AG08395 (cell line): Measurements from ENCODE around the gene TUBGCP6.

Source experiments
- DNase-seq: peaks from one replicate; pipeline ENCODE4 v3.0.0; 2012; ENCODE audit warnings: mixed read lengths, low spot score

Gene TUBGCP6

DNA sequence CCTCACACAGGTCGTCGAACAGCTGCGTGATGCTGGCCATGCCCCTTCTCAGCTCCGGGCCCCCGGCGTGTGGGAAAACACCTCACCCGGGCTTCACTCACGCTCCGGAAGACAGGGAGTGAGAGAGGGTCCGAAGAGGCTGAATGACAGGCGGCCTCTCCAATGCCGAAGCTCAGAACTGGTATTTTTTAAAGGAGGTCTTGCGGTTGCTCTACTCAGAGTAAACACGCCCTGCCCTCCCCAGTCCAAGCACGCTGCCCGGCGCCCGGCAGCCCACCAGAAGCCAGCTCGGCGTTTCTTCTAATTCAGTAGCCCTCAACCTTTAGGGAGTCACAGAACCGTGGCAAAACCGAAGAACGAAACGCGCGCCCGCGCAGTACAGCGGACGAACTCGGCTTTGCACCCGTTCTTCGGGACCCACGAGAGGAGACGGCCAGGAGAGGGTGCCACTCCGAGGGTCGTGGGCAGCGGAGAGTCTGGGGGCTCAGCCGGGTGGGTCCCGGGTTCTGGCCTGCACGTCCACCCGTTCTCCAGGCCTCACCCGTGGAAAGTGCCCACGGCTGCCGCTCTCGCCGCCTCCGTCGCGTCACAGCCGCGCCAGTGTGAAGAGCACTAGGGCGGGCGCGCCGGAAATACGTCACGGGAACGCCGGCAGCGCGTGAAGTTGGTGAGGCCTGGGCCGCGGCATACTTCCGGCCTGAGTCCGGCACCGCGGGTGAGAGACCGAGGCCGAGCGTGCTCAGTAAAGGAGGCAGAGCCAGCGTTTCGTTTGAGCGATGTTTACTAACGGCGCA is at the start of gene TUBGCP6:
TSS of gene TUBGCP6 (minus strand) at position 604 of the 794 bp plus-strand sequence. CDS start at position 40, 564 bp downstream.
- peak; percentile 93 for DNase-seq

- DNase-seq: no peak
These were observed 49.5 kb upstream of the TUBGCP6 start for GRCh38 chr22:50294319-50294656.

DNA sequence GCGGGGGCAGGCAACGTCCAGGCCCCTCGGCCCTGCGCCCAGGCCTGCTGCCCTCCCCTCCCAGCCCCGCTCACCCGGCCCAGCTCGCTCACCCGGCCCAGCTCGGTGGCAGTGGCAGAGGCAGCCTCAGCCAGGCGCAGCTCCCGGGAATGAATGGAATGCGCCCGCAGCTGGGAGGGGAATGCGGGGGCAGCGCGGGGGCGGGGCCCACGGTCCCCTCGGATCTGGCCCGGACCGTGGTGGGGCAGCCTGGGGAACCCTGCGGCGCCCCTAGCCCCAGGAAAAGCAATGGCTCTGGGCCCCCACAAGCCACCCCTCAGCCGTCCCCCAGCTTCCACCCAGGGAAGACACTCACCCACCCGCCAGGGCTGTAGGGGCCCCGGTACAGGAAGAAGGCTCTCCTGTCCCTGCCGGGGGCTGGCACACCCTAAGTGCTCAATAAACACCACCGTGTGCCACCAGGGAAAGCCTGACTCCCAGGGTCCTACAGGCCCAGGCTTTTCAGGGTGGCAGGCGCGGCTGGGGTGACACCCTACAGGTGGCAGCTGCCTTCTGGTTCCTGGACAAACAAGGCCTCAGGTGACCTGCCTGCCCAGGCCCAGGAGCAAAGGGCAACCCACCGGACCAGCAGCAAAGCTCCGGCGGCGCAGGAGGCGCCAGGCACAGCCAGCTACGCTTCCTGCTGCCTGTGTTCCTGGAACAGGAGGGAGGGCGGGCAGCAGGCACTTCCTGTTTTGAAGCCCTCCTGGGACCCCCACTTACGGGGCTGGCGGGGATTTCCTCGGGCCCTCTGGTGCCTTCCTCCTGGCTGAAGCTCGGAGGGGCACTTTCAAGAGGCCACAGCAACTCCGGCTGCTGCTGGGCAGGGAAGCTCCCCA is 48.9 kb upstream of the TUBGCP6 start:
- DNase-seq: peak; percentile 89

- no peak for DNase-seq
These were observed 48.0 kb upstream of the TUBGCP6 start for GRCh38 chr22:50292643-50293440.

GRCh38 chr22:50289942-50290630 is 45.3 kb upstream of the TUBGCP6 start:
- no peak for DNase-seq

DNA sequence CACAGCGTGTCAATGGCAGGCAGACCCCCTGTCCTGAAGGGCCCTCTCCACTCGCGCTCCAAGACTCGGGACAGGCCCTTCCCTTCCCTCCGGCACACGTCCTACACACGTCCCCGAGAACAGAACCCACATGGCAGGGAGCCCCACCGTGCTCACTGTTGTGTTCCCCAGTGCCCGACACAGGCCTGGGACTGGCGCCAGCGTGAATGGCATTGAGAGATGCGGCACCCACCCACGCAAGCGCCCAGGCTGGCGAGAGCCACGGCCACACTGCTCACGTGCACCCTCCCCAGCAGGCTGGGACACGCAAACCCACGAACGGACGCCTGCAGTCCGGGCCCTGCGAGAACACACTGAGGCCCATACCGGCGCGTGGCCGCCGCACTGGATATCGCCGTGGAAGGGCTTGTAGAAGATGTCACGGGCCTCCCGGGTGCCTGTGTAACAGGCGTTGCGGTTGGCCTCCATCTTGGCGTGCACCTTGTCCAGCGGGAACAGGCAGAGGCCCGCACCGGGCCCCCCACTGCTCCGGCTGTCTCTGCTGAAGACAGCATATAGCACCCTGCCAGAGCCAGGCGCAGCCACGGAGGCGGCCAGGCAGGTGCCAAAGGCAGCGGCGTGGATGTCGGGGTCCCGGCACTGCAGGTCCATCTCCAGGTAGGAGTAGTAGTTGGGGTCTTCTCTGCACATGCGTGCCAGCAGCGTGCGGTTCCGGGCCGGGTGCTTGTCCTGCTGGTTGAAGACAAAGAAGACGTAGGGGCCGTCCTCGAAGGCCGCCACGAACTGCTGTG is 44.5 kb upstream of the TUBGCP6 start:
- DNase-seq: no peak

DNA sequence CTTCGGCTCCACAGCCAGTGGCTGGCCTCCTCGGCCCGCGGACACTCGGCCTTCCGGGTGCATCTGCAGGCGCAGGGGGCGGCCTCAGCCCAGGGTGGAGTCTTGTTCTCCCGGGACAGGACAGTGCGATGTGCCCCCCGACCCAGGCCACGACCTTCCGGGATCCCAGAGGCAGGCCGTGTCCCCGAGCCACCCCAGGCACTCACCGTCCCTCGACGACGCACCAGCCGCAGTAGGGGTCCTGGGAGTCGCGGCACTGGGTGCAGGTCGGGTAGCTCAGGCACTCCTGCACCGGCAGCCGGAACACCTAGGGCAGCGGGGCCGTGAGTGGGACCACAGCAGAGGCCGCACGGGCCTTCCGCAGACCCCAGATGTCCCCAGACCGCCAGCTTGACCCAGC is 42.9 kb upstream of the TUBGCP6 start:
- DNase-seq: no peak

DNA sequence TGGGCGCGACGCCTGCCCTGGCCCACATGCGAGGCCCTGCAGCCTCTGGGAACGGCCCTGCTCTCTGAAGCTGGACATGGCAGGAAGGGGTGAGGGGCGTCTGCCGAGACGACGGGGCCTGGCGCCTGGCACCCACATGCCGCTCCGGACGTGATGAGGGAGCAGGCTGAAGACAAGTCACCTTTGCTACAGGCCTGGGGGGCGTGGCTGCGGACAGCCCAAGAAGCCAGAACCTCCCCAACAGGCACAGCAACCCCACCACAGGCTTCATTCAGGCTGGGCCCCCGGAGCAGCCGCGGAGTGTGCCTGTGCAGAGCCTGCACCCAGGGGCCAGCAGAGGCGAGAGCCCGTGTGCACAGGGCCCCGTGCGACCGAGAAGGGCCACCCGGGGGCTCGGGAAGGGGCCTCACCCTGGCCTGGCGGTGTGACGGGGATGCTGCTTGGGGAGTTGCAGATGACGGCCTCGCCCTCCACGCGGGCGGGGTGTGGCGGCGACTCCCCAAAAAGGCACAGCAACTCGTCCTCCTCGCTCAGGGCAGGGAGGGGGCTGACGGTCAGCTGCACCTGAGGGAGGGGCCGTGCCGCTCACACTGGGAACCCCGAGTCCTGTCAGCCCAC is 42.0 kb upstream of the TUBGCP6 start:
- DNase-seq: no peak

DNA sequence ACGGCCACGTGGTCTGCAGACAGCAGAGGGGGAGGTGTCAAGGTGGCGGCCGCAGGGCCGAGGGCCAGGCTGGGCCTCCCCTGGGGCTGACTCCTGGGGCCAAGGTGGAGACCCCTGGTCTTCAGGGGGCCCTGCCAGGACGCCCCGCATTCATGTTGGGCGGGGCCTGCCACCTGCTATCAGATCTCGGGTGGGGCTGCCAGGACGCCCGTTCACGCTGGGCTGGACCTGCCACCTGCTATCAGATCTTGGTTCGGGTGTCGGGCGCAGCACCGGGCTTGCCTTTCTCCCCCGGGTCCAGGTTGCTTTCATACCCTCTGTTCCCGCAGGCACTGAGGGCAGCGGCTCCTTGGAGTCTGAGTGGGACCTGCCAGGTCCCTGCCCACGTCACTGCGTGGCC is 41.5 kb upstream of the TUBGCP6 start:
- DNase-seq: no peak

GRCh38 chr22:50285568-50286229 is 40.9 kb upstream of the TUBGCP6 start:
- DNase-seq: no peak

- no peak for DNase-seq
These were observed 39.7 kb upstream of the TUBGCP6 start for GRCh38 chr22:50284479-50284878.

DNA sequence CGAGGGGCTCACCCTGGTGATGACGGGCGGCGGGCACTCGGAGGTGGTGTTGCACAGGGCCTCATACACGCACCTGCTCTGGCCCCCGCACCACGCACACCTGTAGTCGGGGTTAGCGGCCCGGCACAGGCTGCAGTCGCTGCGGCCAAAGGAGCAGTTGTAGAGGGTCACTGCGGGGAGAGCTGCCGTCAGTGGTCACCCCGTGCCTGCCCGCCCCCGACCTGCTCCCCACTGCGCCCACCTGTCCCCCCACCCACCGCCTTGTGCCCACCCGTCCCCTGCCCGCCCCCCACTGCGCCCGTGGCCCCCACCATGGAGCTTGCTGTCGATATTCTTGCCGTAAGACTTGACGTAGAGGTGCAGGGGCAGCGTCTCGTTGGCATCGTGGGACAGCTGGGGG is 39.0 kb upstream of the TUBGCP6 start:
- DNase-seq: no peak

DNA sequence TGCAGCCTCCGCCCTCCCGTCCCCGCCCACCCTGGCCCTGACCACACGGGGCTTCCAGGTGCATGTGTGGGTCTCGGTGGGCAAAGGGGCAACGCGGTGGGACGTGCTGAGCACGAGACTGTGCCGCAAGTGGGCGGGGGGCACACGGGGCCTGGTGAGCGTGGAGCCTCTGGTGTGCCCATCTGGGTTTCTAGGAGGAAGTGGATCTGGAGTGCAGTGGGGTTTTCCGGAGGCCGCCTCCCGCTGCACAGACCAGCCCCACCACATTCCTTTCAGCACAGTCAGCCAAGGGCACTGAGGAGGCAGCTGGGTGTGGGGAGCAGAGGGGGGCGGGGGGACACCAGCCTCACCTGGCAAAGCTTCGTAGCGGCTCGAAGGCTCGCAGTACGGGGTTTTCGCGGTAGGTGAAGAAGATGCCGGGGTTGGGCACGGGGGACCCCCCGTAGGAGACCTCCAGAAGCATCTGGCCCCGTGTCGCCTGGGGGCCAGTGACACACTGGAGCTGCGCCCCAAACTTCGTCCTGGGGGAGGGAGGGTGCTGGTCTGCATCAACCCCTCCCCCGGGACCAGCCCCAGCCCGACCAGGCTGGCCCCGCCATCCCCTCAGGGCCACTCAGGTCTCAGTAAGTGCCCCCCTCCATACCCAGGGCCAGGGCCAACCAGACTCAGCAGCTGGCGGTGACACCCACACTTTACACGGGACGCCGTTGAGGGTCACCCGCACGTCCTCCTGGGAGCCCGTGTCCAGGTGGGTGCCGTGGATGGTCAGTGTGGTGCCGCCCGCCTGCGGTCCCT is 37.7 kb upstream of the TUBGCP6 start:
- DNase-seq: peak; percentile 77

DNA sequence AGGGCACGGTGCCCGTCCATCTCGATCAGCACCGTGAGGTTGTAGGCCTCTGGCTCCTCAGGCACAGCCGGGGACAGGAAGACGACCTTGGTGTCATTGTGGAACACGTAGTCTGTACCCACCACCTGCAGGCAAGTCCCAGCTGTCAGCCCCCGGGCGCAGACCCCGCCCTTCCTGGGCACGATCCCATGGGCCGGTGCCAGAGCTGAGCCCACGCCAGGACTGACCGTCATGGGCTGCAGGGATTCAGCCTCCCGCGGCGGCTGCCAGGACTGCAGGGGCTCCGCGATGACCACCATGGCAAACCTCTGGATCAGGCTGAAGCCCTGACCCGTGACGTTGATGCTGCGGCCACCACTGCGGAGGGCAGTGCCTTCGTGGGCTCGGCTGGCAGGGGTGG is 37.1 kb upstream of the TUBGCP6 start:
- DNase-seq: no peak

GRCh38 chr22:50281384-50281760 is 36.5 kb upstream of the TUBGCP6 start:
- no peak for DNase-seq

GRCh38 chr22:50280708-50281383 is 36.0 kb upstream of the TUBGCP6 start:
- DNase-seq: no peak

DNA sequence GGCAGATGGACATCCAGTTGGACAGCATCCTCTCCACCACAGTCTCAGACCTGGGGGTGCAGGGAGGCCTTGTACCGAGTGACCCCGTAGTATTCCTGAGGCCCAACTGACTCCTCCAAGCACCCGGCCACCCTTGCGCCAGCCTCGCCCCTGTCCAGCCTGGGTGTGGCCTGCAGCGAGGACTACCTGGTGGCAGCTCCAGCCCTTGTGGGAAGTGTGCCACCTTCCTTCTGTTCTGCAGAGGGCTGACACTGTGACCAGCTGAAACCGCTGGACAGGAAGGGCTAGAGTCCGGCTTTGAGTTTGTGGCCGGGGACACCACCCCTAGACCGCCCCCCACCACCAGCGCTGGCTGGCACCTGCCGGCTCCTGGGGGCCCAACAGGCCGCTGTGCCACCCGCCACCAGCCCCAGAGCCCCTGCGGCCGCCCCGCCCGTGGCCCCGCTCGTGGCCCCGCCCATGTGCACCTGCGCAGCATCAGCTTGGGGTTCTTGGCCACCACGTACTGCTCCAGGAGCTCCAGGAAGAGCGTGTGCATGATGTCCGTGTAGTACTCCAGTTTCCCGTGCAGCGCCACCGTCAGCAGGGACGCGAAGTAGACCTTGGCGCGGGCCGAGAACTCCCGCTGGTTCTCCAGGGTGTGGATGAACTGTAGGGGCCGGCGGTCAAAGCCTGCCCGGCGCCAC is 35.3 kb upstream of the TUBGCP6 start:
- no peak for DNase-seq
